Measurements from ENCODE around the gene CUL4A. TPM values are rescaled to one million over a fixed set of nuclear protein-coding genes. Genes with fewer than 3 reads are reported as not detected.
"Not testable (repeated sequence)": the region's sequence is repeated elsewhere in the genome, so short reads cannot be mapped to it uniquely, and the experiment has no call there.

Gene CUL4A
- total RNA-seq, 1 donor from 2014 or later: 109 TPM

- no peak for DNase-seq (ENCODE audit: extremely low read depth, low read depth, low spot score)
Measured at GRCh38 chr13:113233101-113233500, 23.7 kb downstream of the CUL4A start.

DNA sequence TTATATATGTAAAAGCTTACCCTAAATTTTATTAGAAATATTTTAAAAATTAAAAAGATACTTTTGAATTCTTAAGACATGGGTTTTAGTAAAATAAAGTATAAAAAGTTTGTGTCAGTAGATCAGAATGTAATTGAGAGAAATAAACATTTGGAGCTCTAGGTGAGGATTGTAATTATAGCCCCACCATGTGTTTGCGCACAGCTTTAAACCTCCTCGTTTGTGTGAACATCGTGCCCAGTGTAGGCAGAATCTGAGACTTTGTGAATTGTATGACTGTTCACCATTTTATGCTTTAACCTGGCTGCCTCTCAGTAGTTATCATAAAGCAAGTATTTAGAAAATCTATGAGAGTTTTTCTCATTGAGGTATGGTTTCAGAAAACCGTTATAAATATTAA is 29.1 kb downstream of the CUL4A start:
- DNase-seq (ENCODE audit: extremely low read depth, low read depth, low spot score): no peak

- no peak for DNase-seq (ENCODE audit: extremely low read depth, low read depth, low spot score)
Measured at GRCh38 chr13:113239357-113239756, 29.9 kb downstream of the CUL4A start.

- no peak for DNase-seq (ENCODE audit: extremely low read depth, low read depth, low spot score)
Measured at GRCh38 chr13:113239986-113240385, 30.6 kb downstream of the CUL4A start.

DNA sequence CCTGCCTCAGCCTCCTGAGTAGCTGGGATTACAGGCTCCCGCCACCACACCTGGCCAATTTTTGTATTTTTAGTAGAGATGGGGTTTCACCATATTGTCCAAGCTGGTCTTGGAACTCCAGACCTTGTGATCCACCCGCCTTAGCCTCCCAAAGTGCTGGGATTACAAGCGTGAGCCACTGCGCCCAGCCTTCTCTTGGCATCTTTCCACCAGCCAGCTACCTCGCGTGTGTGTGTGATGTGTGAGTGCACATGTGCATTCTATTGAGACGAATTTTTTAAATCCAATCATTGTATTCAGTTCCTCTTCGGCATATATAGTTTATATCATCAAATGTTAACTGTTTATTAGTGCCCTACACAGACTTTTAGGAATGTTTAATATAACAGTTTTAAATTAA is 32.2 kb downstream of the CUL4A start:
- DNase-seq (ENCODE audit: extremely low read depth, low read depth, low spot score): not testable (repeated sequence)

DNA sequence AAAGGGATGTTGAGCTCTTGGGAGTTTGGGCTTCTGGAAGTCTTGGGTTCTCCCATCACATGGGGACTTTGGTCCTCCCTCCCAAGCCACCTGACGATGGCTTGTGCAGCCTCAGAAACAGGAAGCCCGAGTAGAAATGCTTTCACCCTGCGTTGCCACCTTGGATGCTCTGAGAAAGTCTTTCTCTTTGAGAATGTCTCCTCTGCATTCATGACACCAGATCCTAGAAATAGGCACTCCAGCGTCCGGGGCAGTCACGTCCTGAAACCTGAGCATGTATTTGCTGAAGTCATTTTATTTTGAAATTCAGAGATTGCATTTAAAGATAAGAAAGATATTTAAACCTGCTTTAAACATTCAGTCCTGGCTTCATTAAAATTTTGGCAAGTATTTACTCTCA is 34.4 kb downstream of the CUL4A start:
- no peak for DNase-seq (ENCODE audit: extremely low read depth, low read depth, low spot score)

GRCh38 chr13:113245849-113246796 is 36.7 kb downstream of the CUL4A start:
- DNase-seq (ENCODE audit: extremely low read depth, low read depth, low spot score): no peak

- DNase-seq (ENCODE audit: extremely low read depth, low read depth, low spot score): no peak
Measured at GRCh38 chr13:113252516-113253095, 43.2 kb downstream of the CUL4A start.

GRCh38 chr13:113257908-113258307 is 48.5 kb downstream of the CUL4A start:
- not testable (repeated sequence) for DNase-seq (ENCODE audit: extremely low read depth, low read depth, low spot score)

DNA sequence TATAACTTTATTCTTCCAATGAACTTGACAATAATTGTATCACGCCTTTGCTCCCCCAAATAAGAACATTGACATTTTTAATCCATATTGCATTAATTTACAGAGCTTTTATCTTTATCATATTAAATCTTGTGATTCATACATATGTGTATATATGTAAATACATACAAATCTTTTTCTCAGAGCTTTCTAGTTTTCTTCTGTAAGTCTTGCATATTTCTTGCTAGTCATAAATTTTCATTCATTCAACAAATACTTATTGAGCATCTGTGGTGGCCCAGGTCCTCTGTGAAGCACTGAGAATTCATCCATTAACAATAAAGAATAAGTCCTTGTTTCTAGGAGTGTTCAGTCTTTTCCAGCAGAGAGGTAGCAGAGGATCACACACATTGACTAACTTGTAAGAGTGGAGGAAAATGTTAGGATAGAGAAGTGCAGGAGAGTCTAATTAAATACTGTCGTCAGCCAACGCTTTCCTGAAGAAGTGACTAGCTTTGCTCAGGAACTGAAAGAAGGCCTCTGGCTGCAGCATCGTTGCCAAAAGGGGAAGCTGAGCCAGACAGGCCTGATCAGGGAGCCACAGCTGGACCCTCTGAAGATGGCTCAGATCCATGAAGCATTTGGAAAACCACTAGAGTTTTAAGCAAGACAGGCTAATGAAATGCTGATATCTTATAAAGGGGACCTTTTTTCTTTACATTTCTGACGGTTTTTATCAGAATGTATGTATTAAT is 49.1 kb downstream of the CUL4A start:
- DNase-seq (ENCODE audit: extremely low read depth, low read depth, low spot score): no peak

DNA sequence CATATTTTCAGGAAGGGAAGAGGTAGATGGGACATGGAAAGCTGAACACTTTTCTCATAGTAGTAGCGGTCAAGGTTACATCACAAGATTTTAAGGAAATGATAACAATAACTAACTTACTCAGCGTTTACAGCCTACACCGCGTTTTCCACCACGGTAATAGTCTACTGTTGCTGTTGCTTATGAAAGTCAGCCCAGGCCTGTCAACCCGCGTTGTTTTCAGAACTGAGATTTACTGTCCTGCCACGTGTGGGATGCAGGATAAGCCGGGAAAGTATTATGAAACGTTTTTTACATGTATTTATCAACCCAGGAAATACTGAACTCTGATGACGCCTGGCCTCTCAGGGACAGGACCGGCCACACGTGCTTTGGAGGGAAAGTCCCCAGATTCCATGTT is 51.6 kb downstream of the CUL4A start:
- DNase-seq (ENCODE audit: extremely low read depth, low read depth, low spot score): no peak

- not testable (repeated sequence) for DNase-seq (ENCODE audit: extremely low read depth, low read depth, low spot score)
Measured at GRCh38 chr13:113263016-113263415, 53.6 kb downstream of the CUL4A start.

DNA sequence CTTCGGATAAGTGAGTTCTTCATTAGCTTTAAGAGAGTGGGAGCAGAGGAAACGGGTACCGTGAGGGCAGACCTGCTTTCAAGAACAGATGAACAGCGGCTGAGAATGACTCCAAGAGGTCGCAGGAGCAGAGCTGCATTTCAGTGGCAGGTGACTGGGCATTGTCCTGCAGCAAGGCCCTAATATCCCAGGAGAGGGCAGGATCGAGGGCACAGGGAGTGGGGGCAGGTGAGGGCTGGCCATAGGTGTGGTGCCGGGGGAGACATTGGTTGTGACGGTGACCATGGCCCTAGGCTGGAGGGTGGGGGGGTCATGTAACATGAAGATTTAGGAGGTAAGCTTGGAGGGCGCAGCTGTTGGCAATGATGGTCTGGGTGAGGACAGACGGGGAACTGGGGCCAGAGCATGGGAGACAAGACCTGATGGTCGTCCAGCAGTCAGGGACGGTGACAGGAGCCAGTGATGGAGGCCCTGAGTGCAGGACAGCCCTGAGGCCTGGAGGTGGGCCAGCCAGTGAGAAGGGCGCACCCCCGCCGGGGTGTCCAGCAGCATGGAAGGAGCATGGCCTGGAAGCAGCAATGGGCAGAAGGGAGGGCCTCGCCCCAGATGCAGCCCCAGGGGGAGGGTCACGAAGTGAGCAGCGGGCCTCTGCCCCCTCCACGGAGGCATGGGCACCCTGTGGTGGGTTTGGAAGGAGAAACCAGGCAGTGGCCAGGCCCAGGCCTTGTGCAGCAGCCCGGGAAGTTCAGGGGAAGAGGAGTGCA is 58.4 kb downstream of the CUL4A start:
- DNase-seq (ENCODE audit: extremely low read depth, low read depth, low spot score): no peak

DNA sequence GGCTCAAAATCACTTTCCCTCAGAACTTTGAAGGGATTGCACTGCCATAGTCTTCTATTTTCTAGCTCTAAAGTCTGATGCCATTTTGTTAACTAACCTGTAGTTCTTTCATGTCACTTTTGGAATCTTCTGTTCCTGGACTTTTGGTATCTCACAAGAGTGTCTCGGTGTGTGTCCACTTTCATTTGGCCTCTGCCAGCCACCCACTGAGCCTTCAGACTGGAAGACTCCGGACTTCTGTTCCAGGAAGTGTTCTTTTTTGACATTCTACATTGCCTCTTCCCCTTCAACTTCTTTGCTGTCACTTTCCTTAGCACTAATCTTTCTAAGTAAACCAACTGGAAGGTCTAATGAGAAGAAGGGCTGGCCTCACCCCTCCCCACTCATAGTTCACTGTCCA is 62.6 kb downstream of the CUL4A start:
- no peak for DNase-seq (ENCODE audit: extremely low read depth, low read depth, low spot score)

GRCh38 chr13:113272701-113273181 is 63.3 kb downstream of the CUL4A start:
- no peak for DNase-seq (ENCODE audit: extremely low read depth, low read depth, low spot score)

- DNase-seq (ENCODE audit: extremely low read depth, low read depth, low spot score): no peak
Measured at GRCh38 chr13:113273321-113273720, 63.9 kb downstream of the CUL4A start.

DNA sequence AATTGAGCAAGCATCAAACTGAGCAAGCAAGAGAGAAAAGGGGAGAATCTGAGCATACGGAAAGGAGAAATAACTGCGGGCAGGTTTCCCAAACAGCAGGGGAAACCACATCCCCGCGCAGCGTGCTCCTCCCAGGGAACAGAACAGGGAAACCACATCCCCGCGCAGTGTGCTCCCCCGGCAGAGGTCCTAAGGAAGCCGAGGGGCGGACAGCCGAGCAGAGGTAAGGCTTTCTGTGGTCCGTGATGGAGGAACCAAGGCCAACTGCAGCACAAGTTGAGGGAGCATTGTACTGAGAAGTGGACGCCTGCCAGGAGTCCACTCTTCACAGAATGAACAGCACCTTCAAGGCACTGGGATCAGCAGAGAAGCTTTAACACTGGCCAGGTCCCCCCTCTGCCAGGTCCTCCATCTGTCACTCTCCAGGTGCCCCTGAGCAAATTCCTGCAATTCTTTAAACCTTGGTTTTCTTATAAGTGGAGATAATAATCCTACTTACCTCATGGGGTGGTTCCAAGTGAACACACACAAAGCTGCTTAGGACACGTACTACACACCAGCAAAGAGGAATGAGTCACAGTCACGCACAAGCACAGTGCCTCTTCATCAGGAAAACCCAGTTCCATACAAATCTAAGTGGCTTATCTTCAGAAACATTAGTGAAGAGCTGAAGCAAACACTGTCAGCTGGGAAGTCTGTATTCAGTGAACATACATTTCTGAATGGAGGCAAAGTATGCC is 64.6 kb downstream of the CUL4A start:
- no peak for DNase-seq (ENCODE audit: extremely low read depth, low read depth, low spot score)

- no peak for DNase-seq (ENCODE audit: extremely low read depth, low read depth, low spot score)
Measured at GRCh38 chr13:113274721-113275120, 65.3 kb downstream of the CUL4A start.

DNA sequence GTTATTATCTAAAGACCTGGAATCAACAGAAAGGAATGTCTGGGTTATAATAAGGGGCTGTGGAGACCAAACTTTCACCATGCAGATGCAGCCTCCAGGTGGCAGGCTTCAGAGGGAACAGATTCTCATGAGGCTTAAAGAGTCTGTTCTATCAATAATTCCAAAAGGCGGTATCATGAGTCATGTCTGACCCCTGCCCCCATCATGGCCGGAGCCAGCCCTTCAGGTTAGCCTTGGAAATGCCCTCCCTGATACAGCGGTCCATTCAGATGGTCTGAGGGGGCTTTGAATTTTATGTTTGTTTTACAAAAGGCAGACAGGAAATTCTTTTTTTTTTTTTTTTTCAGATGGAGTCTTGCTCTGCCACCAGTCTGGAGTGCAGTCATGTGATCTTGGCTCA is 66.0 kb downstream of the CUL4A start:
- peak; percentile 27 for DNase-seq (ENCODE audit: extremely low read depth, low read depth, low spot score)

DNA sequence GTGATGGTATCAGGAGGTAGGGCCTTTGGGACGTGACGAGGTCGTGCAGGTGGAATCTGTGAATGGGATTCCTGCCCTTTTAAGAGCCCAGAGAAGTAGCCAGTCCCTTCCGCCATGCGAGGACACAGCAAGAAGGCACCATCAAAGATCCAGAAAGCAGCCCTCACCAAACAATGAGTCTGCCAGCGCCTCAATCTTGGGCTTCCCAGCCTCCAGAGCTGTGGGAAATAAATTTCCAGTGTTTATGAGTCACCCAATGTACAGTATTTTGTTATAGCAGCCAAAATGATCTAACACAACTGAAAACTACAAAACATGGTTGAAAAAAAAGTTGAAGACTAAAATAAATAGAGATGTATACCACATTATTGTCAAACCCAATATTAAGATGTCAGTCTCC is 70.7 kb downstream of the CUL4A start:
- no peak for DNase-seq (ENCODE audit: extremely low read depth, low read depth, low spot score)

Data from glomerular endothelial cell (primary cell).